ENCODE measurements around the gene ATP4A.
"Not testable (repeated sequence)": the region's sequence is repeated elsewhere in the genome, so short reads cannot be mapped to it uniquely, and the experiment has no call there.

The ATP4A gene

GRCh38 chr19:35563207-35563829, at the start of gene ATP4A:
Gene ATP4A (minus strand): TSS chr19:35563658. CDS start chr19:35563629, 29 bp downstream.
- no peak for DNase-seq (ENCODE audit: low spot score)

- DNase-seq (ENCODE audit: low spot score), result peak; percentile 95
Measured at GRCh38 chr19:35612559-35613321, 49.3 kb upstream of the ATP4A start, which contains the start of gene HAUS5. Gene HAUS5 (plus strand): TSS chr19:35612735. CDS start chr19:35612795, 60 bp downstream.

GRCh38 chr19:35612224-35612558, 48.7 kb upstream of the ATP4A start:
- DNase-seq (ENCODE audit: low spot score), result no peak

GRCh38 chr19:35609851-35610353, 46.4 kb upstream of the ATP4A start:
- peak; percentile 24 for DNase-seq (ENCODE audit: low spot score)

GRCh38 chr19:35608251-35608650, 44.8 kb upstream of the ATP4A start:
- no peak for DNase-seq (ENCODE audit: low spot score)

- DNase-seq (ENCODE audit: low spot score), result no peak
Measured at GRCh38 chr19:35607661-35608060, 44.2 kb upstream of the ATP4A start.

- not testable (repeated sequence) for DNase-seq (ENCODE audit: low spot score)
Measured at GRCh38 chr19:35607170-35607569, 43.7 kb upstream of the ATP4A start.

GRCh38 chr19:35604436-35604835, 41.0 kb upstream of the ATP4A start:
- DNase-seq (ENCODE audit: low spot score), result not testable (repeated sequence)

- no peak for DNase-seq (ENCODE audit: low spot score)
Measured at GRCh38 chr19:35601971-35602370, 38.5 kb upstream of the ATP4A start.

GRCh38 chr19:35596366-35596999, 33.0 kb upstream of the ATP4A start:
- DNase-seq (ENCODE audit: low spot score), result no peak

- no peak for DNase-seq (ENCODE audit: low spot score)
Measured at GRCh38 chr19:35595928-35596327, 32.5 kb upstream of the ATP4A start.

GRCh38 chr19:35595026-35595425, 31.6 kb upstream of the ATP4A start:
- not testable (repeated sequence) for DNase-seq (ENCODE audit: low spot score)

GRCh38 chr19:35592226-35592625, 28.8 kb upstream of the ATP4A start:
- DNase-seq (ENCODE audit: low spot score), result peak; percentile 25

- DNase-seq (ENCODE audit: low spot score), result no peak
Measured at GRCh38 chr19:35590875-35591274, 27.4 kb upstream of the ATP4A start.

GRCh38 chr19:35587321-35587720, 23.9 kb upstream of the ATP4A start:
- DNase-seq (ENCODE audit: low spot score), result no peak

GRCh38 chr19:35585848-35586247, 22.4 kb upstream of the ATP4A start, which contains the start of gene PMIS2:
Gene PMIS2 (plus strand): TSS chr19:35586173. CDS start chr19:35586260, 87 bp downstream.
- no peak for DNase-seq (ENCODE audit: low spot score)

- no peak for DNase-seq (ENCODE audit: low spot score)
Measured at GRCh38 chr19:35582760-35583159, 19.3 kb upstream of the ATP4A start.

- no peak for DNase-seq (ENCODE audit: low spot score)
Measured at GRCh38 chr19:35578707-35579106, 15.2 kb upstream of the ATP4A start.

- DNase-seq (ENCODE audit: low spot score), result no peak
Measured at GRCh38 chr19:35577918-35578317, 14.5 kb upstream of the ATP4A start.

GRCh38 chr19:35571406-35571965, 8.0 kb upstream of the ATP4A start:
- DNase-seq (ENCODE audit: low spot score), result no peak

- no peak for DNase-seq (ENCODE audit: low spot score)
Measured at GRCh38 chr19:35569281-35569781, 5.9 kb upstream of the ATP4A start.

GRCh38 chr19:35566738-35567137, 3.3 kb upstream of the ATP4A start:
- no peak for DNase-seq (ENCODE audit: low spot score)
